Measurements from ENCODE around the gene MIPEP. TPM values are rescaled to one million over a fixed set of nuclear protein-coding genes. Genes with fewer than 3 reads are reported as not detected.

The MIPEP gene
- total RNA-seq, 2 experiments from 2014 or later, result 3.9 to 4.8 TPM

DNA sequence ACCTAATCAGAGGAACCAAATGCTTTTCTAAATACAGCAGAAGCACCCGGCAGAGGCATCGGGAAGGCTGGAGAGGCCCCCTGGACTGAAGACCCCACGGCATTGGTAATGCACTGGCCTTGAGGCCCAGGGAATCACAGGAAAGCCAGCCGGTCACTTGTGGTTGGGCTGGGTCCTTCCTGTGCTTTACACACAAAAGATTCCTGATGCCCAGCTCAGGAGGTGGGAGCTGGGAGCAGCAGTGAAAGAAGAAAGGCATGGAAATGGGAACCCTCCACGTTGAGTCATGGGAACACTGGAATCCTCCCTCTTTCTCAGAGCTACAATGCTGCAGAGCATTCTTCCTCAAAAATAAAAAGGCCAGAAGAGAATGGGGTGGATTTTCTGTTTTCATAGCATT is 192.6 kb downstream of the MIPEP start:
- intact Hi-C loops (cut with DNase I, micrococcal nuclease), result no loop called here
- no peak for ATAC-seq (ENCODE audit: poor library complexity)
- Mint-ChIP-seq H3K4me1 (ENCODE audit: low read depth) (peaks cover 23% of the 10 kb centered on the region), H3K27ac (peak overlapping the region; percentile 89), H3K9me3 (no peaks in the 10 kb centered on the region), H3K36me3 (ENCODE audit: low read depth) (no peaks in the 10 kb centered on the region), H3K4me3 (peak overlapping the region; percentile 86), H3K27me3 (no peaks in the 10 kb centered on the region)
- H3K27me3 ChIP-seq (ENCODE audit: control insufficient read depth in 1 of 2, insufficient read depth in 2 of 2, low read length in 2 of 2), result no peaks in the 10 kb centered on the region
- POLR2A ChIA-PET, result no interaction called here
- peaks cover 19% of the 10 kb centered on the region for H3K4me1 ChIP-seq (ENCODE audit: insufficient read depth, low read length)
- H3K4me3 ChIP-seq (ENCODE audit: low read length), result no peak overlapping the region
- H3K9me3 ChIP-seq (ENCODE audit: control insufficient read depth in 1 of 2, insufficient read depth in 1 of 2, low read length in 2 of 2), result peaks cover 0 to 6% of the 10 kb centered on the region in 2 experiments
- peak overlapping the region; percentile 56 to 62 for H3K27ac ChIP-seq (ENCODE audit: low read depth in 1 of 2, low read length in 2 of 2)
- TF ChIP-seq, protein P1, sequence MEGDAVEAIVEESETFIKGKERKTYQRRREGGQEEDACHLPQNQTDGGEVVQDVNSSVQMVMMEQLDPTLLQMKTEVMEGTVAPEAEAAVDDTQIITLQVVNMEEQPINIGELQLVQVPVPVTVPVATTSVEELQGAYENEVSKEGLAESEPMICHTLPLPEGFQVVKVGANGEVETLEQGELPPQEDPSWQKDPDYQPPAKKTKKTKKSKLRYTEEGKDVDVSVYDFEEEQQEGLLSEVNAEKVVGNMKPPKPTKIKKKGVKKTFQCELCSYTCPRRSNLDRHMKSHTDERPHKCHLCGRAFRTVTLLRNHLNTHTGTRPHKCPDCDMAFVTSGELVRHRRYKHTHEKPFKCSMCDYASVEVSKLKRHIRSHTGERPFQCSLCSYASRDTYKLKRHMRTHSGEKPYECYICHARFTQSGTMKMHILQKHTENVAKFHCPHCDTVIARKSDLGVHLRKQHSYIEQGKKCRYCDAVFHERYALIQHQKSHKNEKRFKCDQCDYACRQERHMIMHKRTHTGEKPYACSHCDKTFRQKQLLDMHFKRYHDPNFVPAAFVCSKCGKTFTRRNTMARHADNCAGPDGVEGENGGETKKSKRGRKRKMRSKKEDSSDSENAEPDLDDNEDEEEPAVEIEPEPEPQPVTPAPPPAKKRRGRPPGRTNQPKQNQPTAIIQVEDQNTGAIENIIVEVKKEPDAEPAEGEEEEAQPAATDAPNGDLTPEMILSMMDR (IDR thresholded peaks at IDR 0.05), result no peak
- no peak for DNase-seq
- H3K36me3 ChIP-seq (ENCODE audit: insufficient read depth, low read length), result no peaks in the 10 kb centered on the region
- CTCF ChIA-PET, result no interaction called here

GRCh38 chr13:23695711-23696464 is 193.3 kb downstream of the MIPEP start:
- Histone ChIP-seq H3K36me3 (ENCODE audit: insufficient read depth, low read length) (no peaks in the 10 kb centered on the region), H3K9me3 (ENCODE audit: control insufficient read depth in 1 of 2, insufficient read depth in 1 of 2, low read length in 2 of 2) (peaks cover 0 to 6% of the 10 kb centered on the region in 2 experiments), H3K4me3 (ENCODE audit: low read length) (peak overlapping the region; percentile 52), H3K4me1 (ENCODE audit: insufficient read depth, low read length) (peaks cover 19% of the 10 kb centered on the region), H3K27me3 (ENCODE audit: control insufficient read depth in 1 of 2, insufficient read depth in 2 of 2, low read length in 2 of 2) (no peaks in the 10 kb centered on the region), H3K27ac (ENCODE audit: low read depth in 1 of 2, low read length in 2 of 2) (peak overlapping the region; percentile 56 to 62)
- Mint-ChIP-seq H3K4me1 (ENCODE audit: low read depth) (peaks cover 23% of the 10 kb centered on the region), H3K9me3 (no peaks in the 10 kb centered on the region), H3K27ac (peak overlapping the region; percentile 89), H3K4me3 (peak overlapping the region; percentile 86), H3K36me3 (ENCODE audit: low read depth) (no peaks in the 10 kb centered on the region), H3K27me3 (no peaks in the 10 kb centered on the region)
- ChIA-PET CTCF (no interaction called here), POLR2A (interaction anchor here (0.6 kb wide), 1 partner anchor 365 kb away, joined by 3 read pairs; no protein-coding TSS in a partner anchor)
- intact Hi-C loops (cut with DNase I, micrococcal nuclease), result no loop called here
- TF ChIP-seq, protein P1 (IDR thresholded peaks at IDR 0.05), result no peak
- DNase-seq (peak; percentile 27 to 70 (median 60)), ATAC-seq (ENCODE audit: poor library complexity) (peak; percentile 92)

- TF ChIP-seq, protein P1 (IDR thresholded peaks at IDR 0.05), result no peak
- no peak overlapping the region for H3K4me3 Mint-ChIP-seq
- Histone ChIP-seq H3K27me3 (ENCODE audit: control insufficient read depth in 1 of 2, insufficient read depth in 2 of 2, low read length in 2 of 2) (no peaks in the 10 kb centered on the region), H3K9me3 (ENCODE audit: control insufficient read depth in 1 of 2, insufficient read depth in 1 of 2, low read length in 2 of 2) (peaks cover 0 to 6% of the 10 kb centered on the region in 2 experiments), H3K4me3 (ENCODE audit: low read length) (no peak overlapping the region), H3K36me3 (ENCODE audit: insufficient read depth, low read length) (no peaks in the 10 kb centered on the region), H3K27ac (ENCODE audit: low read depth in 1 of 2, low read length in 2 of 2) (no peak overlapping the region), H3K4me1 (ENCODE audit: insufficient read depth, low read length) (peaks cover 19% of the 10 kb centered on the region)
- H3K27me3 Mint-ChIP-seq, result no peaks in the 10 kb centered on the region
- no peak for ATAC-seq (ENCODE audit: poor library complexity)
- intact Hi-C loops (cut with DNase I, micrococcal nuclease), result no loop called here
- ChIA-PET CTCF (no interaction called here), POLR2A (interaction anchor here (0.6 kb wide), 1 partner anchor 366 kb away, joined by 3 read pairs; no protein-coding TSS in a partner anchor)
- DNase-seq, result no peak
- H3K4me1 Mint-ChIP-seq (ENCODE audit: low read depth), result peaks cover 23% of the 10 kb centered on the region
- H3K36me3 Mint-ChIP-seq (ENCODE audit: low read depth), result no peaks in the 10 kb centered on the region
- H3K27ac Mint-ChIP-seq, result peak overlapping the region; percentile 58
- H3K9me3 Mint-ChIP-seq, result no peaks in the 10 kb centered on the region
Observed at GRCh38 chr13:23695196-23695595, 194.0 kb downstream of the MIPEP start.
